Measurements from ENCODE around the gene TSPAN4.

GRCh38 chr11:845872-846495 is 3.3 kb downstream of the TSPAN4 start:
- no peak for TF ChIP-seq ZNF239 (tag by site-specific recombination; IDR thresholded peaks at IDR 0.05)
- no peak for TF ChIP-seq CTCF (tag by site-specific recombination; IDR thresholded peaks at IDR 0.05)
- no peak for TF ChIP-seq ZNF501 (tag by site-specific recombination; IDR thresholded peaks at IDR 0.05)
- no peak for TF ChIP-seq ZNF561 (tag by site-specific recombination; IDR thresholded peaks at IDR 0.05; ENCODE audit: borderline replicate concordance)
- TF ChIP-seq PBX3 (CRISPR knock-in tag; IDR thresholded peaks at IDR 0.05): no peak
- no peak for TF ChIP-seq ZNF114 (tag by site-specific recombination; IDR thresholded peaks at IDR 0.05)
- TF ChIP-seq ZNF488 (tag by site-specific recombination; IDR thresholded peaks at IDR 0.05): no peak
- TF ChIP-seq ZNF140 (tag by site-specific recombination; IDR thresholded peaks at IDR 0.05): no peak
- no peak for TF ChIP-seq ZBTB21 (tag by site-specific recombination; IDR thresholded peaks at IDR 0.05)
- no peak for TF ChIP-seq ZNF280C (tag by site-specific recombination; IDR thresholded peaks at IDR 0.05)

Measured in HEK293 (cell line).